Upper lobe of left lung (tissue), 6 donors: ENCODE data around the gene CGREF1. TPM values are rescaled to one million over a fixed set of nuclear protein-coding genes. Genes with fewer than 3 reads are reported as not detected.

Experiments used
- ATAC-seq, 2 donors: fragments of 200-7000 bp; cut with Tn5 transposase; one replicate each; pipeline ENCODE4 v1.9.1; 2022; ENCODE audit warnings: mild to moderate bottlenecking in 2 of 2, moderate library complexity in 2 of 2; ENCODE audit not compliant: low FRiP score in 2 of 2
- DNase-seq, 2 donors: peaks; one replicate each; pipeline ENCODE4 v3.0.0-alpha.2; 2019 to 2020
- H3K27ac ChIP-seq, 4 donors: fragments of 200-600 bp; sonication (generic); one replicate each; pipeline ENCODE4 v1.5.1; 2016 to 2019
- H3K27me3 ChIP-seq, 4 donors: fragments of 200-600 bp; sonication (generic); one replicate each; pipeline ENCODE4 v1.5.1; 2017 to 2019
- H3K36me3 ChIP-seq, 4 donors: fragments of 200-600 bp; sonication (generic); one replicate each; pipeline ENCODE4 v1.5.1; 2016 to 2019
- H3K4me1 ChIP-seq, 4 donors: fragments of 200-600 bp; sonication (generic); one replicate each; pipeline ENCODE4 v1.5.1; 2018 to 2019
- H3K4me3 ChIP-seq, 4 donors: fragments of 200-600 bp; sonication (generic); one replicate each; pipeline ENCODE4 v1.5.1; 2017 to 2019; ENCODE audit warnings: mild to moderate bottlenecking in 2 of 4, moderate library complexity in 1 of 4
- H3K9me3 ChIP-seq, 4 donors: fragments of 200-600 bp; sonication (generic); one replicate each; pipeline ENCODE4 v1.5.1; 2018 to 2019
- CTCF ChIP-seq, 6 experiments: fragments of 450-650 bp in 4 of 6; fragments of 200-600 bp in 2 of 6; sonication (generic) in 2 of 6; IDR thresholded peaks; one replicate each; pipeline ENCODE4 v1.5.1; 2016 to 2019; ENCODE audit warnings: antibody characterized with exemption in 6 of 6
- EP300 ChIP-seq, 4 donors: sonication (generic); formaldehyde crosslinking; IDR thresholded peaks; one replicate each; pipeline ENCODE4 v1.5.1; 2017; ENCODE audit warnings: antibody characterized with exemption in 4 of 4, control low read depth in 2 of 4
- POLR2A ChIP-seq, 4 donors: fragments of 450-650 bp; IDR thresholded peaks; one replicate each; pipeline ENCODE4 v1.5.1; 2016 to 2017; ENCODE audit warnings: antibody characterized with exemption in 4 of 4, mild to moderate bottlenecking in 2 of 4
- POLR2AphosphoS5 ChIP-seq, 2 donors: sonication (generic); formaldehyde crosslinking; IDR thresholded peaks; one replicate each; pipeline ENCODE4 v1.5.1; 2017; ENCODE audit warnings: antibody characterized with exemption in 2 of 2
- whole genome bisulfite sequencing, 2 donors: methylation state at CpG; one replicate each; pipeline ENCODE4 v1.1.5; 2017 to 2018; 5-methylcytosine and 5-hydroxymethylcytosine counted together
- total RNA-seq, 6 donors: library from RNA; depleted of rRNA in 4 of 6; stranded (reverse); fragments of >200 nt in 4 of 6; gene quantifications; one replicate each; pipeline versions ENCODE4 v1.1.0 to v1.2.1, GENCODE V29; 2016 to 2021
- donor health status: DM: no; HTN: no; CAD: no; lungs with moderate emphysema.
- donor health status: DM: no; HTN: yes; CAD: no; lungs with severe emphysema.

Gene CGREF1
- total RNA-seq, 6 donors from 2014 or later = 0.79 to 1.2 (median 1.0) TPM; not detected in 3

GRCh38 chr2:27108221-27108620 is 10.7 kb downstream of the CGREF1 start:
- Histone ChIP-seq H3K4me1 (no peaks in the 10 kb centered on the region), H3K4me3 (no peak overlapping the region), H3K9me3 (no peaks in the 10 kb centered on the region), H3K27ac (no peak overlapping the region), H3K27me3 (no peaks in the 10 kb centered on the region), H3K36me3 (no peaks in the 10 kb centered on the region)
- no peak for ATAC-seq
- TF ChIP-seq POLR2AphosphoS5 (IDR thresholded peaks at IDR 0.05) (no peak), CTCF (IDR thresholded peaks at IDR 0.05) (no peak), POLR2A (IDR thresholded peaks at IDR 0.05) (no peak), EP300 (IDR thresholded peaks at IDR 0.05) (no peak)
- WGBS, 2 donors = 83 to 86% methylated on average over 2 of the region's 2 CpGs
- DNase-seq = no peak

GRCh38 chr2:27105981-27106380 is 12.9 kb downstream of the CGREF1 start:
- H3K9me3 ChIP-seq = no peaks in the 10 kb centered on the region
- no peaks in the 10 kb centered on the region for H3K36me3 ChIP-seq
- H3K27me3 ChIP-seq = no peaks in the 10 kb centered on the region
- no peak overlapping the region for H3K4me3 ChIP-seq
- no peak overlapping the region for H3K27ac ChIP-seq
- ATAC-seq = no peak
- no peak for DNase-seq
- 64 to 76% methylated on average over 3 of the region's 3 CpGs for WGBS, 2 donors
- no peak for TF ChIP-seq POLR2AphosphoS5 (IDR thresholded peaks at IDR 0.05)
- no peak for TF ChIP-seq EP300 (IDR thresholded peaks at IDR 0.05)
- TF ChIP-seq CTCF (IDR thresholded peaks at IDR 0.05) = no peak
- no peaks in the 10 kb centered on the region for H3K4me1 ChIP-seq

GRCh38 chr2:27102329-27102728 is 16.6 kb downstream of the CGREF1 start:
- DNase-seq (peak in 1 of 2 donors; percentile 34), ATAC-seq (no peak)
- no peaks in the 10 kb centered on the region for H3K9me3 ChIP-seq
- no peak for TF ChIP-seq EP300 (IDR thresholded peaks at IDR 0.05)
- no peak for TF ChIP-seq POLR2A (IDR thresholded peaks at IDR 0.05)
- no peak for TF ChIP-seq CTCF (IDR thresholded peaks at IDR 0.05)
- no peak for TF ChIP-seq POLR2AphosphoS5 (IDR thresholded peaks at IDR 0.05)
- H3K27ac ChIP-seq = no peak overlapping the region
- WGBS, 2 donors = 67 to 89% methylated on average over 5 of the region's 5 CpGs
- H3K27me3 ChIP-seq = no peaks in the 10 kb centered on the region
- H3K4me1 ChIP-seq = no peaks in the 10 kb centered on the region
- no peak overlapping the region for H3K4me3 ChIP-seq
- no peaks in the 10 kb centered on the region for H3K36me3 ChIP-seq

- no peak for TF ChIP-seq EP300 (IDR thresholded peaks at IDR 0.05)
- DNase-seq = peak in 1 of 2 donors; percentile 36
- H3K27me3 ChIP-seq = no peaks in the 10 kb centered on the region
- H3K4me3 ChIP-seq = no peak overlapping the region
- H3K9me3 ChIP-seq = no peaks in the 10 kb centered on the region
- WGBS, 2 donors = 88 to 100% methylated on average over 1 to 10 of the region's 10 CpGs
- H3K36me3 ChIP-seq = no peaks in the 10 kb centered on the region
- H3K27ac ChIP-seq = no peak overlapping the region
- H3K4me1 ChIP-seq = peaks cover 7 to 15% (median 10%) of the 10 kb centered on the region in 4 donors
- no peak for ATAC-seq
Measured at GRCh38 chr2:27100036-27100435, 18.9 kb downstream of the CGREF1 start.

- Histone ChIP-seq H3K4me3 (no peak overlapping the region), H3K9me3 (no peaks in the 10 kb centered on the region), H3K36me3 (no peaks in the 10 kb centered on the region), H3K27ac (no peak overlapping the region), H3K4me1 (peaks cover 7 to 15% (median 10%) of the 10 kb centered on the region in 4 donors), H3K27me3 (no peaks in the 10 kb centered on the region)
- no peak for ATAC-seq
- whole genome bisulfite sequencing, 2 donors = 91 to 95% methylated on average over 14 to 16 of the region's 19 CpGs
- peak in 1 of 2 donors; percentile 52 for DNase-seq
- no peak for TF ChIP-seq POLR2AphosphoS5 (IDR thresholded peaks at IDR 0.05)
- no peak for TF ChIP-seq CTCF (IDR thresholded peaks at IDR 0.05)
- no peak for TF ChIP-seq EP300 (IDR thresholded peaks at IDR 0.05)
- TF ChIP-seq POLR2A (IDR thresholded peaks at IDR 0.05) = no peak
Measured at GRCh38 chr2:27099334-27099955, 19.5 kb downstream of the CGREF1 start.
